GM19468 (cell line): Measurements from ENCODE around the gene ACADVL.

Experiments
- ATAC-seq: cut with Tn5 transposase; IDR thresholded peaks from one replicate; pipeline ENCODE4 v1.9.1; 2021; ENCODE audit warnings: mild to moderate bottlenecking, moderate library complexity, moderate number of reproducible peaks; ENCODE audit not compliant: unreplicated experiment; ENCODE audit errors: extremely low read depth

ACADVL gene

GRCh38 chr17:7190276-7190917 lies 29.3 kb upstream of the ACADVL start:
- no peak for ATAC-seq

GRCh38 chr17:7191069-7191468 lies 28.7 kb upstream of the ACADVL start:
- ATAC-seq: no peak

GRCh38 chr17:7191571-7192270 lies 28.0 kb upstream of the ACADVL start:
- no peak for ATAC-seq

- no peak for ATAC-seq
Measured at GRCh38 chr17:7192271-7192937, 27.3 kb upstream of the ACADVL start.

GRCh38 chr17:7195971-7196370 lies 23.8 kb upstream of the ACADVL start:
- no peak for ATAC-seq

GRCh38 chr17:7196651-7197401 lies 22.9 kb upstream of the ACADVL start:
- no peak for ATAC-seq

GRCh38 chr17:7203391-7203790 lies 16.3 kb upstream of the ACADVL start:
- no peak for ATAC-seq

GRCh38 chr17:7204336-7204735 lies 15.4 kb upstream of the ACADVL start:
- ATAC-seq: no peak

- ATAC-seq: peak; percentile 45
Measured at GRCh38 chr17:7204828-7205461, 14.8 kb upstream of the ACADVL start.

GRCh38 chr17:7205561-7205960 lies 14.2 kb upstream of the ACADVL start:
- no peak for ATAC-seq

GRCh38 chr17:7207120-7208001 lies 12.4 kb upstream of the ACADVL start:
- ATAC-seq: no peak

- ATAC-seq: no peak
Measured at GRCh38 chr17:7208027-7208571, 11.6 kb upstream of the ACADVL start.

GRCh38 chr17:7208754-7209460 lies 10.8 kb upstream of the ACADVL start:
- no peak for ATAC-seq

GRCh38 chr17:7211491-7212273 lies 8.1 kb upstream of the ACADVL start:
- no peak for ATAC-seq

- ATAC-seq: no peak
Measured at GRCh38 chr17:7213895-7214299, 5.8 kb upstream of the ACADVL start.

- ATAC-seq: peak; percentile 78
Measured at GRCh38 chr17:7214300-7215135, 5.2 kb upstream of the ACADVL start.

- ATAC-seq: no peak
Measured at GRCh38 chr17:7215136-7215638, 4.6 kb upstream of the ACADVL start.
